ENCODE measurements around the gene XPNPEP2. TPM values are rescaled to one million over a fixed set of nuclear protein-coding genes. Genes with fewer than 3 reads are reported as not detected.

Gene XPNPEP2
- polyA plus RNA-seq, 1 donor, result 3.6 TPM

- DNase-seq (ENCODE audit: low read depth), result no peak
Measured at GRCh38 chrX:129797251-129797906, 58.6 kb downstream of the XPNPEP2 start.

GRCh38 chrX:129798456-129798855 is 59.7 kb downstream of the XPNPEP2 start:
- no peak for DNase-seq (ENCODE audit: low read depth)

GRCh38 chrX:129798888-129799287 is 60.1 kb downstream of the XPNPEP2 start:
- DNase-seq (ENCODE audit: low read depth), result no peak

- no peak for DNase-seq (ENCODE audit: low read depth)
Measured at GRCh38 chrX:129800186-129800585, 61.4 kb downstream of the XPNPEP2 start.

GRCh38 chrX:129802863-129803262 is 64.1 kb downstream of the XPNPEP2 start:
- DNase-seq (ENCODE audit: low read depth), result no peak

GRCh38 chrX:129804806-129805205 is 66.0 kb downstream of the XPNPEP2 start:
- no peak for DNase-seq (ENCODE audit: low read depth)

- DNase-seq (ENCODE audit: low read depth), result no peak
Measured at GRCh38 chrX:129808158-129808828, 69.5 kb downstream of the XPNPEP2 start.

- DNase-seq (ENCODE audit: low read depth), result no peak
Measured at GRCh38 chrX:129808829-129809796, 70.3 kb downstream of the XPNPEP2 start.

- DNase-seq (ENCODE audit: low read depth), result no peak
Measured at GRCh38 chrX:129813662-129814368, 75.0 kb downstream of the XPNPEP2 start.

- no peak for DNase-seq (ENCODE audit: low read depth)
Measured at GRCh38 chrX:129818123-129818522, 79.3 kb downstream of the XPNPEP2 start.

Other genes with a start within 250 kb of the XPNPEP2 start
- gene SMARCA1, start 215.5 kb upstream of the XPNPEP2 start, polyA plus RNA-seq (ENCODE audit: insufficient read length), result 75.5 TPM
- 11.1 TPM for gene OCRL, start 198.7 kb upstream of the XPNPEP2 start, polyA plus RNA-seq (ENCODE audit: insufficient read length)
- 6.9 TPM for gene APLN, start 84.0 kb upstream of the XPNPEP2 start, polyA plus RNA-seq (ENCODE audit: insufficient read length)
- 2.3 TPM for gene SASH3, start 41.0 kb downstream of the XPNPEP2 start, polyA plus RNA-seq (ENCODE audit: insufficient read length)
- gene ZDHHC9, start 104.9 kb downstream of the XPNPEP2 start, polyA plus RNA-seq (ENCODE audit: insufficient read length), result 27.8 TPM
- 24.8 TPM for gene UTP14A, start 167.2 kb downstream of the XPNPEP2 start, polyA plus RNA-seq (ENCODE audit: insufficient read length)
- 15.6 TPM for gene BCORL1, start 243.7 kb downstream of the XPNPEP2 start, polyA plus RNA-seq (ENCODE audit: insufficient read length)

All from forelimb muscle (tissue), 1 donor.